Midbrain (tissue), 1 donor: ENCODE results near the gene HELB.

Experiments
- DNase-seq: peaks from one replicate; lab custom pipeline; 2025; lab: John Stamatoyannopoulos, UW

The HELB gene

GRCh38 chr12:66361703-66362102 lies 59.4 kb downstream of the HELB start:
- no peak for DNase-seq

GRCh38 chr12:66365718-66366490 lies 63.6 kb downstream of the HELB start:
- no peak for DNase-seq

- DNase-seq, result no peak
Measured at GRCh38 chr12:66367015-66367667, 64.8 kb downstream of the HELB start.

- no peak for DNase-seq
Measured at GRCh38 chr12:66371982-66372381, 69.7 kb downstream of the HELB start.

- DNase-seq, result no peak
Measured at GRCh38 chr12:66375560-66375959, 73.3 kb downstream of the HELB start.

GRCh38 chr12:66379616-66380015 lies 77.3 kb downstream of the HELB start:
- DNase-seq, result no peak

GRCh38 chr12:66380769-66381535 lies 78.7 kb downstream of the HELB start:
- no peak for DNase-seq

- DNase-seq, result no peak
Measured at GRCh38 chr12:66387117-66387516, 84.8 kb downstream of the HELB start.
